ENCODE data around the gene ZMIZ1.

ZMIZ1 gene

GRCh38 chr10:79353000-79353406 lies 284.2 kb downstream of the ZMIZ1 start:
- no peak overlapping the region for H3K27ac ChIP-seq (ENCODE audit: low read length)
- no peak overlapping the region for H3K9ac ChIP-seq (ENCODE audit: low read depth, low read length)
- no peaks in the 10 kb centered on the region for H3K27me3 ChIP-seq (ENCODE audit: insufficient read depth, low read length)
- H3K36me3 ChIP-seq (ENCODE audit: insufficient read depth, low read depth, low read length) = peaks cover 73% of the 10 kb centered on the region
- H3K4me3 ChIP-seq (ENCODE audit: low read length) = no peak overlapping the region
- H3K9me3 ChIP-seq (ENCODE audit: insufficient read depth, low read depth, low read length) = no peaks in the 10 kb centered on the region
- peaks cover 3% of the 10 kb centered on the region; the same call in 1 of the 2 replicates for H3K4me1 ChIP-seq (ENCODE audit: insufficient read depth, low read length)

DNA sequence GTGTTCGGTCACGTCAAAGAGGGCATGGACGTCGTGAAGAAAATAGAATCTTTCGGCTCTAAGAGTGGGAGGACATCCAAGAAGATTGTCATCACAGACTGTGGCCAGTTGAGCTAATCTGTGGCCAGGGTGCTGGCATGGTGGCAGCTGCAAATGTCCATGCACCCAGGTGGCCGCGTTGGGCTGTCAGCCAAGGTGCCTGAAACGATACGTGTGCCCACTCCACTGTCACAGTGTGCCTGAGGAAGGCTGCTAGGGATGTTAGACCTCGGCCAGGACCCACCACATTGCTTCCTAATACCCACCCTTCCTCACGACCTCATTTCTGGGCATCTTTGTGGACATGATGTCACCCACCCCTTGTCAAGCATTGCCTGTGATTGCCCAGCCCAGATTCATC lies 285.0 kb downstream of the ZMIZ1 start:
- Histone ChIP-seq H3K4me3 (ENCODE audit: low read length) (no peak overlapping the region), H3K36me3 (ENCODE audit: insufficient read depth, low read depth, low read length) (peaks cover 71% of the 10 kb centered on the region), H3K27me3 (ENCODE audit: insufficient read depth, low read length) (no peaks in the 10 kb centered on the region), H3K9me3 (ENCODE audit: insufficient read depth, low read depth, low read length) (no peaks in the 10 kb centered on the region), H3K9ac (ENCODE audit: low read depth, low read length) (no peak overlapping the region), H3K27ac (ENCODE audit: low read length) (no peak overlapping the region), H3K4me1 (ENCODE audit: insufficient read depth, low read length) (no peaks in the 10 kb centered on the region; the same call in 1 of the 2 replicates)

GRCh38 chr10:79354141-79354540 lies 285.4 kb downstream of the ZMIZ1 start:
- peaks cover 67% of the 10 kb centered on the region for H3K36me3 ChIP-seq (ENCODE audit: insufficient read depth, low read depth, low read length)
- no peaks in the 10 kb centered on the region for H3K4me1 ChIP-seq (ENCODE audit: insufficient read depth, low read length)
- H3K4me3 ChIP-seq (ENCODE audit: low read length) = no peak overlapping the region
- H3K27me3 ChIP-seq (ENCODE audit: insufficient read depth, low read length) = no peaks in the 10 kb centered on the region
- no peak overlapping the region for H3K9ac ChIP-seq (ENCODE audit: low read depth, low read length)
- H3K27ac ChIP-seq (ENCODE audit: low read length) = no peak overlapping the region
- H3K9me3 ChIP-seq (ENCODE audit: insufficient read depth, low read depth, low read length) = no peaks in the 10 kb centered on the region

DNA sequence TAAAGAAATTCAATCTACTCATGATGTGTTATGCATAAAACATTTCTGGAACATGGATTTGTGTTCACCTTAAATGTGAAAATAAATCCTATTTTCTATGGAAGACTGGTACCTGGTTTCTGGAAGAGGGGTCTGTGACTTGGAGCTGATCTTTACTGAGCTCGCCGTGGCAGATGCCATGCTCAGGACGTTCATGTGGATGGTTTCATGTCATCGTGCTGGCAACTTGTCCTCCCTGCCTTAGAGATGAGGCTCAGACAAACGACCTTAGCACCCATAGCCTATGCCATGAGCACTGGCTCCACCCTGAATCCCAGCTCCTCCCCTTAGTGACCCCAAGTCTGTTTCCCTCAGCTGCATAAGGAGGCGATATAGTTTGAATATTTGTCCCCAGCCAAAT lies 285.8 kb downstream of the ZMIZ1 start:
- Histone ChIP-seq H3K4me3 (ENCODE audit: low read length) (no peak overlapping the region), H3K4me1 (ENCODE audit: insufficient read depth, low read length) (no peaks in the 10 kb centered on the region), H3K36me3 (ENCODE audit: insufficient read depth, low read depth, low read length) (peaks cover 62% of the 10 kb centered on the region), H3K9ac (ENCODE audit: low read depth, low read length) (no peak overlapping the region), H3K27me3 (ENCODE audit: insufficient read depth, low read length) (no peaks in the 10 kb centered on the region), H3K9me3 (ENCODE audit: insufficient read depth, low read depth, low read length) (no peaks in the 10 kb centered on the region), H3K27ac (ENCODE audit: low read length) (no peak overlapping the region)

- no peaks in the 10 kb centered on the region for H3K27me3 ChIP-seq (ENCODE audit: insufficient read depth, low read length)
- no peak overlapping the region for H3K27ac ChIP-seq (ENCODE audit: low read length)
- H3K9me3 ChIP-seq (ENCODE audit: insufficient read depth, low read depth, low read length) = no peaks in the 10 kb centered on the region
- no peak overlapping the region for H3K4me3 ChIP-seq (ENCODE audit: low read length)
- no peaks in the 10 kb centered on the region for H3K4me1 ChIP-seq (ENCODE audit: insufficient read depth, low read length)
- H3K9ac ChIP-seq (ENCODE audit: low read depth, low read length) = no peak overlapping the region
- peaks cover 53% of the 10 kb centered on the region for H3K36me3 ChIP-seq (ENCODE audit: insufficient read depth, low read depth, low read length)
These were observed 286.8 kb downstream of the ZMIZ1 start for GRCh38 chr10:79355420-79356017.

DNA sequence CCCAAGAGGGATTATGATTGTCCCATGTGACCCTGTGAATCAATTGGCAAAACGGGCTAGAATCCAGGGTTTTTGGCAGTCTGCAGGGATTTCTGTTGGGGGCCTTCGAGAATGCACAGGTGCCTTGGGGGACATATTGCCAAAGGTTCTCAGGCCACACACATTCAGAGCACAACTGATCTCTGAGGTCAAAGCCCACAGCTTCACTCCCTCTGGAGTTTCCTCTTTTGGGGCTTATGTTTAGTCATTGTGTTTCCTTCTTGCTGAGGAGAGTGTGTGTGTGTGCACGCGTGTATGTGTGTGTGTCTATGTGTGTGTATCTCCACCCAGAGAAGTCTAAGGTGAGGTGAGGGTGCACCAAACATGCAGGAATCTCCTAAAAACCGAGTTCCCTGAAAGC lies 287.3 kb downstream of the ZMIZ1 start:
- no peaks in the 10 kb centered on the region for H3K4me1 ChIP-seq (ENCODE audit: insufficient read depth, low read length)
- peaks cover 47% of the 10 kb centered on the region for H3K36me3 ChIP-seq (ENCODE audit: insufficient read depth, low read depth, low read length)
- no peak overlapping the region for H3K27ac ChIP-seq (ENCODE audit: low read length)

DNA sequence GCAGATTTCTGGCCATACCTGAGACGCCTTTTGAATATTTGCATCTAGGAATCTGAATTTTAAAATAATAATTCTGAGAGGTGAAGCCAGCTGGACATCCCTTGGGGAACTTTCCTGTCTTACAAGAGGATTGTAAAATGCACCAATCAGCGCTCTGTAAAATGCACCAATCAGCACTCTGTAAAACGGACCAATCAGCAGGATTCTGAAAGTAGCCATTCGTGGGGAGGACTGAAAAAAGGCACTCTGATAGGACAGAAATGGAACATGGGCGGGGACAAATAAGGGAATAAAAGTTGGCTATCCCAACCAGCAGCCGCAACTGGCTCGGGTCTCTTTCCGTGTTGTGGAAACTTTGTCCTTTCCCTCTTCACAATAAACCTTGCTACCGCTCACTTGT lies 288.4 kb downstream of the ZMIZ1 start:
- H3K4me3 ChIP-seq (ENCODE audit: low read length) = no peak overlapping the region
- H3K9me3 ChIP-seq (ENCODE audit: insufficient read depth, low read depth, low read length) = no peaks in the 10 kb centered on the region
- no peaks in the 10 kb centered on the region for H3K4me1 ChIP-seq (ENCODE audit: insufficient read depth, low read length)
- no peaks in the 10 kb centered on the region for H3K27me3 ChIP-seq (ENCODE audit: insufficient read depth, low read length)
- H3K36me3 ChIP-seq (ENCODE audit: insufficient read depth, low read depth, low read length) = peaks cover 38% of the 10 kb centered on the region
- no peak overlapping the region for H3K27ac ChIP-seq (ENCODE audit: low read length)
- no peak overlapping the region for H3K9ac ChIP-seq (ENCODE audit: low read depth, low read length)

More for the DNA sequence above, 287.3 kb downstream of the ZMIZ1 start:
- H3K9me3 ChIP-seq (ENCODE audit: insufficient read depth, low read depth, low read length) = no peaks in the 10 kb centered on the region
- H3K9ac ChIP-seq (ENCODE audit: low read depth, low read length) = no peak overlapping the region
- H3K4me3 ChIP-seq (ENCODE audit: low read length) = no peak overlapping the region
- no peaks in the 10 kb centered on the region for H3K27me3 ChIP-seq (ENCODE audit: insufficient read depth, low read length)

- H3K36me3 ChIP-seq (ENCODE audit: insufficient read depth, low read depth, low read length) = peaks cover 22% of the 10 kb centered on the region
- H3K9me3 ChIP-seq (ENCODE audit: insufficient read depth, low read depth, low read length) = no peaks in the 10 kb centered on the region
- no peak overlapping the region for H3K27ac ChIP-seq (ENCODE audit: low read length)
- no peaks in the 10 kb centered on the region for H3K4me1 ChIP-seq (ENCODE audit: insufficient read depth, low read length)
- no peak overlapping the region for H3K4me3 ChIP-seq (ENCODE audit: low read length)
- no peaks in the 10 kb centered on the region for H3K27me3 ChIP-seq (ENCODE audit: insufficient read depth, low read length)
- H3K9ac ChIP-seq (ENCODE audit: low read depth, low read length) = no peak overlapping the region
These were observed 290.0 kb downstream of the ZMIZ1 start for GRCh38 chr10:79358811-79359210.

DNA sequence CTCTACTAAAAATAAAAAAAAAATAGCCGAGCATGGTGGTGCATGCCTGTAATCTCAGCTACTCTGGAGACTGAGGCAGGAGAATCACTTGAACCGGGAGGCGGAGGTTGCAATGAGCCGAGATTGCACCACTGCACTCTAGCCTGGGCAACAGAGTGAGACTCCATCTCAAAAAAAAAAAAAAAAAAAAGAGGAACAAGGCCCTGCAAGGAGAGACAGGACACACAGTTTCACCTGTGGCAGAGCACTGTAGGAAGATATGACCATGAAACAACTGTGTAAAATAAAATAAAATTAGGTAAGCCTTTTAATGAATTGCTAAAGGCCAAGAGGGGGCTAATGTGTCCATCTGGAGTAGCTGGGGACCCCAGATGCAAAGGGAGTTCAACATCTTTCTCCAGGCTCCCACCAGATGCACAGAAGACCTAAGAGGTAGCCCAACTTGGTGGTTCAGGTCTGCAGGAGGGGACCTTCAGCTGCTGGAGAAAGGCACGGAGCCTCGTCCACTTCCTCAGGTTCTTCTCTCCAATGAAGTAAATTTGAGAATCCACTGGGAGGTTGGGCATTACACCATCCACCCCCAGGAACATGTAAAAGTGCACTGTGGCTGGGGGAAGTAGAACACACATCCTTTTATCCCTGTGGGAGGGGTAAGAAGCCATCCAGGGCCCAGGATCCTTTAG lies 291.2 kb downstream of the ZMIZ1 start:
- Histone ChIP-seq H3K27ac (ENCODE audit: low read length) (no peak overlapping the region), H3K4me3 (ENCODE audit: low read length) (no peak overlapping the region), H3K36me3 (ENCODE audit: insufficient read depth, low read depth, low read length) (peaks cover 10% of the 10 kb centered on the region; the same call in 1 of the 2 replicates), H3K27me3 (ENCODE audit: insufficient read depth, low read length) (no peaks in the 10 kb centered on the region), H3K4me1 (ENCODE audit: insufficient read depth, low read length) (no peaks in the 10 kb centered on the region), H3K9ac (ENCODE audit: low read depth, low read length) (no peak overlapping the region), H3K9me3 (ENCODE audit: insufficient read depth, low read depth, low read length) (no peaks in the 10 kb centered on the region)

- no peaks in the 10 kb centered on the region for H3K9me3 ChIP-seq (ENCODE audit: insufficient read depth, low read depth, low read length)
- H3K4me1 ChIP-seq (ENCODE audit: insufficient read depth, low read length) = no peaks in the 10 kb centered on the region
- H3K27me3 ChIP-seq (ENCODE audit: insufficient read depth, low read length) = no peaks in the 10 kb centered on the region
- H3K9ac ChIP-seq (ENCODE audit: low read depth, low read length) = no peak overlapping the region
- H3K4me3 ChIP-seq (ENCODE audit: low read length) = no peak overlapping the region
- no peak overlapping the region for H3K27ac ChIP-seq (ENCODE audit: low read length)
- peaks cover 2% of the 10 kb centered on the region; the same call in 1 of the 2 replicates for H3K36me3 ChIP-seq (ENCODE audit: insufficient read depth, low read depth, low read length)
These were observed 292.0 kb downstream of the ZMIZ1 start for GRCh38 chr10:79360499-79361342.

DNA sequence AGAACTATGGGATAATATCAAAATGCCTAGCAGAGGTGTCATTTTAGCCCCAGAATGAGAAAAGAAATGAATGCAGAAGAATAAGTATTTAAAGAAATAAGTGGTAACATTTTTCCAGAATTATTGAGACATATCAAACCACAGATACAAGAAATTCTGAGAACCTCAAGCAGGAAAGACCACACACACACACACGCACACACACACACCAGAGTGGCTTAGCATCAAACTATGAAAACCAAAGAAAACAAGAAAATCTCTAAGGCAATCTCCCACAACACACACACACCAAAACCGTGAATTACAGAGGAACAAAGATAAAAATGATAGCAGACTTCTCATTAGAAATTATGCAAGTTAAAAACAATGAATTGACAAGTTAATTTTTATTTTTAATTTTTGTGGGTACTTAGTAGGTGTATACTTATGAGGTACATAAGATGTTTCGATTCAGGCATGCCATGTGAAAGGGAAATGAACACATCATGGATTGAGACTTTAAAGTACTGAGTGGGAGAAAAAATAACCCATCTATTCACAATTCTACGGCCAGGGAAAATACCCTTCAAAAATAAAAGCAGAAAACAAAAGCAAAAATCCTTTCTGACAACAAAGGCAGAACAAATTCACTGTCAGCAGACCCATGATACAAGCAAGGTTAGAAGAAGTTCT lies 293.1 kb downstream of the ZMIZ1 start:
- Histone ChIP-seq H3K27ac (ENCODE audit: low read length) (no peak overlapping the region), H3K4me1 (ENCODE audit: insufficient read depth, low read length) (no peaks in the 10 kb centered on the region), H3K4me3 (ENCODE audit: low read length) (no peak overlapping the region), H3K36me3 (ENCODE audit: insufficient read depth, low read depth, low read length) (no peaks in the 10 kb centered on the region), H3K27me3 (ENCODE audit: insufficient read depth, low read length) (no peaks in the 10 kb centered on the region), H3K9ac (ENCODE audit: low read depth, low read length) (no peak overlapping the region), H3K9me3 (ENCODE audit: insufficient read depth, low read depth, low read length) (no peaks in the 10 kb centered on the region)

All from iPS-20b (cell line).